ENCODE results near the gene SULT1B1. TPM values are rescaled to one million over a fixed set of nuclear protein-coding genes. Genes with fewer than 3 reads are reported as not detected.

Gene SULT1B1
- total and polyA plus RNA-seq, 2 donors (not counting 3 experiments of a cell fraction or from before 2014, with no cell fraction given): 45.0 to 59.5 TPM

- H3K79me2 ChIP-seq (ENCODE audit: control insufficient read depth, insufficient read depth, low read length): no peaks in the 10 kb centered on the region
- no peaks in the 10 kb centered on the region for H4K20me1 ChIP-seq (replicated peaks; ENCODE audit: control insufficient read depth, extremely low read depth, insufficient read depth, low read length)
- no peak overlapping the region for H3K9ac ChIP-seq (replicated peaks; ENCODE audit: extremely low read depth, insufficient read depth, low read length)
- DNase-seq (ENCODE audit: low read depth, low spot score): no peak
- H3K4me3 ChIP-seq (replicated peaks in 1 of 3; ENCODE audit: insufficient read depth in 1 of 3, low read depth in 1 of 3, low read length in 3 of 3): no peak overlapping the region
- TF ChIP-seq GATA2 (IDR thresholded peaks at IDR 0.05; ENCODE audit: insufficient read depth, insufficient read length, low read depth, low read length): no peak
- no peak for TF ChIP-seq JUN (IDR thresholded peaks at IDR 0.05; ENCODE audit: borderline replicate concordance, insufficient read depth, insufficient read length, low read depth)
- TF ChIP-seq FOS (IDR thresholded peaks at IDR 0.05; ENCODE audit: borderline replicate concordance, insufficient read depth, low read length): no peak
- TF ChIP-seq MYC (IDR thresholded peaks at IDR 0.05; ENCODE audit: low read depth, low read length): no peak
- TF ChIP-seq POLR2AphosphoS5 (IDR thresholded peaks at IDR 0.05; ENCODE audit: insufficient read depth, low read depth, low read length): no peak
- TF ChIP-seq MAX (IDR thresholded peaks at IDR 0.05; ENCODE audit: insufficient read depth, insufficient read length): no peak
- no peak for TF ChIP-seq CTCF (IDR thresholded peaks at IDR 0.05; ENCODE audit: extremely low read depth in 1 of 2, insufficient read depth in 1 of 2, low read depth in 1 of 2, low read length in 2 of 2)
- TF ChIP-seq POLR2A (IDR thresholded peaks at IDR 0.05; ENCODE audit: low read depth, low read length): no peak
- TF ChIP-seq EZH2 (IDR thresholded peaks at IDR 0.05; ENCODE audit: borderline replicate concordance, low read depth, low read length, severe bottlenecking): no peak
- CTCF ChIA-PET: no interaction called here
- no peaks in the 10 kb centered on the region for H3K27me3 ChIP-seq (ENCODE audit: control insufficient read depth in 2 of 2, insufficient read depth in 2 of 2, low read length in 2 of 2)
- no peak overlapping the region for H3K4me2 ChIP-seq (ENCODE audit: insufficient read depth, low read length)
- no peaks in the 10 kb centered on the region for H3K9me3 ChIP-seq (replicated peaks; ENCODE audit: control insufficient read depth, insufficient read depth, low read length)
- BruUV-seq (replicated peaks): no TSS peak
- H3K27ac ChIP-seq (ENCODE audit: insufficient read depth, low read depth, low read length): peak overlapping the region; percentile 11
- H3K4me1 ChIP-seq (ENCODE audit: control insufficient read depth, extremely low read depth, insufficient read depth, low read length): peaks cover 51% of the 10 kb centered on the region
- POLR2A ChIA-PET: no interaction called here
- peaks cover 0 to 9% of the 10 kb centered on the region in 2 experiments for H3K36me3 ChIP-seq (ENCODE audit: control insufficient read depth in 2 of 2, extremely low read depth in 1 of 2, insufficient read depth in 2 of 2, low read length in 2 of 2)
- H2AFZ ChIP-seq (ENCODE audit: low read depth, low read length): no peak overlapping the region
- intact Hi-C loops (cut with micrococcal nuclease): no loop called here
- no peaks in the 10 kb centered on the region for H3K9me1 ChIP-seq (replicated peaks; ENCODE audit: control insufficient read depth, extremely low read depth, insufficient read depth, low read length)
- FAIRE-seq: peak; percentile 24
- dilution Hi-C loops (cut with MboI; ENCODE audit: extremely low pct_ligation_motif_present, low sequenced_read_pairs): no loop called here
Measured at GRCh38 chr4:69731847-69732246, 28.6 kb downstream of the SULT1B1 start.

All from endothelial cell of umbilical vein (primary cell).